NCI-H2196 (cell line): ENCODE data around the gene CD81.
"Not testable (repeated sequence)": the region's sequence is repeated elsewhere in the genome, so short reads cannot be mapped to it uniquely, and the experiment has no call there.

Experiments used
- DNase-seq: peaks from one replicate; lab custom pipeline; 2025; ENCODE audit not compliant: unreplicated experiment; lab: John Stamatoyannopoulos, UW

Gene CD81

DNA sequence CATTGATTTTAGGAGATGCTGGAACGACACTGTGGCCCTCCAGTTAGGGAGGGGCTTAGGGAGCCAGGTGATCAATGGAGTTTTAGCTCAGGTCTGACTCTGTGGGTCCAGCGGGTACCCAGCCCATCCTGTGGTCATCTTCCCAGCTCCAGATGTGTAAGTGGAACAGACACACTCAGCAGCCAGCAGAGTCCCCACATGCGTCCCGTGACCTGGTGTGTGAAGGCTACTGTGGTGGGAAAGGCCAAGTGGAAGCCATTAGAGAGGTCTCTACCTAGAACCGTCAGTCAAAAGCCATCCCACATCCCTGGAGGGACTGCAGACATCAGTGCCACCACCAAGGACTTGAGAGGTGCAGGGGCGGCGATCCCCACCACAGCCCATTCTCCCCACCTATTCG is 19.9 kb upstream of the CD81 start:
- no peak for DNase-seq

- not testable (repeated sequence) for DNase-seq
Observed at GRCh38 chr11:2357651-2358050, 19.5 kb upstream of the CD81 start.

DNA sequence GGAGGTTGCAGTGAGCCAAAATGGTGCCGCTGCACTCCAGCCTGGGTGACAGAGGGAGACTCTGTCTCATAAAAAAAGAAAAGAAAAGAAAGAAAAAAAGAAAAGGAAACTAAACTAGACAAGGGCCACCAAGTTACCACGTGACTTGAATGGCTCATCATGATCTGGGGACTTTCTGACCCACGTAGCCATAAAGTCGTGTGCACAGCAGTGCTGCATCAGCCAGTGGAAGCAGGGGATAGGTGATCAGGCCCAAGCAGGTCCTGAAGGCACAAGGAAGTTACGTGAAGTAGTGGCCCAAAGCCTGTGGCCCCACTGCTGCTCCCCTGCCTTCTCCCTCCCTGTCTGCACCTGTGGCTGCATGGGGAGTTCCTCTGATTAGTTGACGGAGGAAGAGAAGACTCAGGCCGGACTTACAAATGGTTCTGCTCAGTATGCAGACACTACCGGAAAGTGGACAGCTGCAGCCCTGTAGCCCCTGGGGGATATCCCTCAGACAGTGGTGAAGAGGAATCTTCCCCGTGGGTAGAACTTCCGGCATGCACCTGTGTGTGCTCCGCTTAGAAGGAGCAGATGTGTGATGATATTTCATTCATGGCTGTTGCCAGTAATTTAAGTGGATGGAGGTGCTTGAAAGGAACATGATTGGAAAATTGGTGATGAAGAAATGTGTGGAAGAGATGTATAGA is 18.2 kb upstream of the CD81 start:
- no peak for DNase-seq

- no peak for DNase-seq
Observed at GRCh38 chr11:2359557-2359956, 17.6 kb upstream of the CD81 start.

GRCh38 chr11:2360081-2360642 is 16.9 kb upstream of the CD81 start:
- DNase-seq: no peak

GRCh38 chr11:2361565-2361964 is 15.5 kb upstream of the CD81 start:
- DNase-seq: no peak

- DNase-seq: no peak
Observed at GRCh38 chr11:2362414-2362813, 14.7 kb upstream of the CD81 start.

DNA sequence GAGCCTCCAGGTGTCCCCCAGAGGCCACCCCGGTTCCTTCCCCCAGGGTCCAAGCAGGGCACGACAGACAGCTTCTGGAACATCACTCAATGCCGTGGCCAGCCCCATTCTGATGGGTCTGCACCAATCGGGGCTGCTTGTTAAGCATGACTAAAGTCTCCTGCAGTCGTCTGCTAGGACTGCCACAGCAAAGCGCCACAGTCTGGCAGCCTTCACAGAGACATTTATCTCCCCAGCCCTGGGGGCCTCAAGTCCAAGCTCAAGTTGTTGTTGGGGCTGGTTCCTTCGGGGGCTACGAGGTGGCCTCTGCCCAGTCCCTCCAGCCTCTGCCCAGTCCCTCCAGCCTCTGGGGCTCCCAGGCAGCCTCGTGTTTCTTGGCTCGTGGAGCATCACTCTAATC is 14.0 kb upstream of the CD81 start:
- DNase-seq: no peak

DNA sequence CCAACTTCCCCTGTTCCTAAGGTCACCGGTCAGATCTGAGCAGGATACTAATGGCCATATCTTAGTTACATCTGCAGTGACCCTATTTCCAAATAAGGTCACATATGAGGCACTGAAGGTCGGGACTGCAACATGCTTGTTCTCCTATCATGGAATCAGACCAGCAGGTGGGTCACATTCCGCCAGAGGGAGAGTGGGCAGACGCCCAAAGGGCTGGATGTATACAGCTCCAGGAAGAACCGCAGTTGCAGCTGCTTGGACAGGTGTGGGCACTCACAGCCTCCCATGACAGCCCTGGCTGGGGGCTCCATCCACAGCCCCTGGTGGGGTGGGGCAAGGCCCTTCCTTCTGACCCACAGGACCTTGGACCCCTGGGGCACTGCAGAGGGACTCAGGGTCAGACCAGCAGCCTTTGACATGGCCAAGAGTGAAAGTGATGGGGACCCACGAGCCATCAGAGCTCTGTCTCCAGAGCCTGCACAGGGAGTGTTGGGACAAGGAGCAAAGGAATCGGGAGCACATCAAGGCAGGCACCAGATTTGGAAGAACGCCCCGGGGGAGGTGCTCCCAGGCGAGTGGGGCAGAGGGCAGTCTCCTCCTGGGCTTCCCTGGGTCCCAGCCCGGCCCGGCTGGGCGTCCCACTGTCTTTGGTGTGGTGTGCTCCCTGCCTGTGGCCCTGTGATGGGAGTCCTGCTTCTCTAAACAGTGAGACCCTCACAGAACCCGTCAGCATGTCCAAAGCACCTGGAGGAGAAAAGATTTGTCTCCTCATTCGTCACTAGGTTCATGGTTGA is 13.3 kb upstream of the CD81 start:
- DNase-seq: no peak

DNA sequence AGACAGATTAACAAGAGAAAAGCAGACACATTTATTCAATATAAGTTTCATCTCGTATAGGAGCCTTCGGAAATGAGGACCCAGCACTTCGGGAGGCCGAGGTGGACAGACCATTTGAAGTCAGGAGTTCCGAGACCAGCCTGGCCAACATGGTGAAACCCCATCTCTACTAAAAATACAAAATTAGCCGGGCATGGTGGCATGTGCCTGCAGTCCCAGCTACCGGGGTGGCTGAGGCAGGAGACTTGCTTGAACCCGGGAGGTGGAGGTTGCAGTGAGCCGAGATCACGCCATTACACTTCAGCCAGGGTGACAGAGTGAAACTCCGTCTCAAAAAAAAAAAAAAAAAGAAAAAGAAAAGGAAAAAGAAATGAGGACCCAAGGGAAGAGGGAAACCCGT is 12.7 kb upstream of the CD81 start:
- DNase-seq: not testable (repeated sequence)

- DNase-seq: no peak
Observed at GRCh38 chr11:2365571-2366210, 11.4 kb upstream of the CD81 start.

DNA sequence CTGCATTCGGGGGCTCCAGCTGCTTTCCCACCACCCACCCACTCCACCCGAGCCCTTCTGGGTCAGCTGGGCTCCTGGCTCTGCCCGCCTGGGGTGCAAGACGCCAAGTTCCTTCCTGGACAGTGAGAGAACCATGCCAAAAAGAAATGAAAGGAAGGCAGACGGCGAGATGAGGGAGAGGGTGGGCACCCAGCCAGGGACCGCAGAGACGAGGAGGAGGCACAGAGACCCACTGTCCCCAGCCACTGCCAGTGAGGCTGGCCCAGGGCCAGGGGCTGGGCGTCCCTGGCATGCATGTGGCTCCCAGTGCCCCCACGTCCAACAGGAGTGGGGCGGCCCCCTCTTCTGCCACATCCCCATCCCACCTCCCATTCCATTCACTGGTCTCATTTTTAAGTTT is 10.8 kb upstream of the CD81 start:
- DNase-seq: no peak

DNA sequence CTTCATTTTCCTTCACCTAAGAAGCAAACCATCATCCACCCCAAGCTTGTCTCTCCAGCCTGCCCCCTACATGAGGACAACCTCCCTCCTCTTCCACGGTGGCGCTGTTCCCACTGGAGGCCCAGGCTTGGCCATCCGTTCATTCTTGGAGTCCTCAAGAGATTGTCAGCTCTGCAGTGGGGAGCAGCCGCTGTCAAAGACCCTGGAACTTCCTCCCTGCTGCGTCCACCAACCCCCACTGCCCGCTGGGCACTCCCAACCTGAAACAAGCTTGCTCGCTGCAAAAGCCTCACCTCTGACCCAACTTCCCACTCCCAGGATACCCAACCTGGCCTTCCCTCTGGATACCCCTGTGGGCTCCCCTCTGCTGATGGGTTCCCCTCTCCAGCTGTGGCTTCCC is 10.4 kb upstream of the CD81 start:
- no peak for DNase-seq

DNA sequence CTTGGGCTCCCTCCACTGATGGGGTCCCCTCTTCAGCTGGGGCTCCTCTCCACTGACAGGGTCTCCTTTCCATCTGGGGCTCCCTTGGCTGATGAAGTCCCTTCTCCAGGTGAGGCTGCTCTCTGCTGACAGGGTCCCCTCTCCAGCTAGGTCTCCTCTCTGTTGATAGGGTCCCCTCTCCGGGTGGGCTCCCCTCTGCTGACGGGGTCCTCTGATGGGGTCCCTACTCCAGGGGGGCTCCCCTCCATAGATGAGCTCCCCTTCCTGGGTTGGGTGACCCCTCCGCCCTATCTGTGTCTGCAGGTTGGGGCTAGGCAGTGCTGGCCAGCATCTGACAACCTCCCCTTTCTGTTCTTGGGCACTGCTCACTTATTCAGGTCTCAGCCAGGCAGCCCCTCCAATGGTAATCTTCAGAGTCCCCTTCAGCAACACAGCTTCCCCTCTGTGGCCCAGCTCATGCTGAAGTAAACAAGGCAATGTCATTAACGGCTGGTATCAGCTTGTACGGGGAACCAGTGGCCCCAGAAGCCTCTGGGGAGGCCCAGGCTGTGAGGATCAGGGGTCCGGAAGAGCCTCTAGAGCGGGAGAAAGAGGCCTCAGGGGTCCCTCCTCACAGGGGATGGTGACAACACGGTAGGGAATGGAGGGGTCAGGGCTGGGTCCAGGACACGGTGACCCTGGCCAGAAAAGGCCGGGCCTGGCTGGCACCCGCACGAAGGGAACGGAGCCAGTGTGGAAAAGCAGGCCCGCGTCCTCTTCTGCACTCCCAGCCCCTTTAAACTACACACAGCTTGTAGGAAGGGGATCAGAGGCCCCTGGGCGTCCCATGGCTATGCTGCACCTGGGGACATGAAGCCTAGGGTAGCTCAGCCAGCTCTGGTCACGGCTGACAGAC is 9.6 kb upstream of the CD81 start:
- no peak for DNase-seq

GRCh38 chr11:2368178-2368850 is 8.8 kb upstream of the CD81 start:
- no peak for DNase-seq

DNA sequence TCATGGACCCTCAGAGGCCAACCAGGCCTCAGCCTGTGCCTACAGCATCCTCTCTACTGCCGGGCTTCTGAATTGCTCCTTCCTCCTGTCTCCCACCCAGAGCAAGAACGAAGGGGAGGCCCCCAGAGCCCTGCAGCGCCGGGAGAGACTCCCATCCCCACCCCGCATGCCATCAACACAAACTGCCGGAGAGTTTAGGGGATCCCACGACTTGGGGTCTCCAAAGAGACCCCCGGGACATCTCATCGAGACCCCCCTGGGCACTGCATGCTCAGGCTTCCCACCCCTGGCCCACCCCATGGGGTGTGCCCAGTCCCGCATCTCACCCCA is 8.3 kb upstream of the CD81 start:
- DNase-seq: no peak

GRCh38 chr11:2369320-2369719 is 7.8 kb upstream of the CD81 start:
- no peak for DNase-seq

DNA sequence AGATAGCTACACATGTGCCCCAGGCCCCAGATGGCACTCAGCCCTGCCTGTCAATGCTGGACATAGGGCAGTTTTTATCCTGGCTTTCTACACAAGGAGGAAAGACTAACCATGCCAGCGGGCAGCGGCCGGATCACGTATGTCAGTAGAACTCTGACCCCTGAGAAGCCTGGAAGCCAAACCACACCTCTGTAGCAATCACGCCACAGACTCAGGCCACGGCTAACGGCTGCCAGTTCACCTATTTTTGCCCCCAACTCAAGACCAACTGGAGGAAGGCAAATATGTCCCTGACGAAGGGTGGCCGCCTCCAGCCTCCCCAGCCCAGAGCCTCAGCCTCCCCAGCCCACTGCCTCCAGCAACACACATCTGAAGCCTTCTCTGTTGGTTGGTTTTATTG is 7.2 kb upstream of the CD81 start:
- DNase-seq: no peak

DNA sequence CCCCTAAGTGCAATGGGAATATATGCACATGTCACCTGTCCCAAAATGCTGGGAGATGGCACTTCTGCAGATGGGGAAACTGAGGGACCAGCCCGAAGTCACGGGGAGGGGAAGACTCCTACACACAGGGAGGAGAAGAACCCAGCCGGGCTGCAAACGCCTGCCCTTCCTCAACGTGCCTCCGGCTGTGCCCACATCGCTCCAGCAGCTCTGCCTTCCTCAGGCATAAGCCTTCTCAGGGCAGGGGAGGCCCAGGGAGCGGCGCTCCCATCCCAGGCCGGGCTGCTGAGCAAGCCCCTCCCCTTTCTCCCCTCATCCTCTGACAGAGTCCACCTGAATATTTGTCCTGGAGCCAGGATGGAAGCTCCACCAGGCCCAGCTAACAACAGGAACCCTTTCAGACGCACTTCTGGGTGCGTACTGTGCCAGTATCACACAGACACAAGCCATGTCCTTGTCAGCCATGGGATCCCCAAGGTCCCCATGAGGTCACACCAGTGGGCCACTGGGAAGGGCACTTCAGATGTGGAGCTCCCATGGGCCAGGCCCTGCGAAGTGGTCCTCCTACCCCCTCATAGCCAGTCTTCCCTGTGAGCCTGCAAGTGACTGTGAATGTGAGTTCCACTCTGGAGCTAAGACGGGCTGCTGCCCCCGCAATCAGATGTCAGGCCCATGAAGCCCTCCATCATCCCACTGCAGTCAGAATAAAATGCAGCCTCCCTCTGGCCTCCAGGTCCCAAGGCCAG is 2.5 kb upstream of the CD81 start:
- no peak for DNase-seq

DNA sequence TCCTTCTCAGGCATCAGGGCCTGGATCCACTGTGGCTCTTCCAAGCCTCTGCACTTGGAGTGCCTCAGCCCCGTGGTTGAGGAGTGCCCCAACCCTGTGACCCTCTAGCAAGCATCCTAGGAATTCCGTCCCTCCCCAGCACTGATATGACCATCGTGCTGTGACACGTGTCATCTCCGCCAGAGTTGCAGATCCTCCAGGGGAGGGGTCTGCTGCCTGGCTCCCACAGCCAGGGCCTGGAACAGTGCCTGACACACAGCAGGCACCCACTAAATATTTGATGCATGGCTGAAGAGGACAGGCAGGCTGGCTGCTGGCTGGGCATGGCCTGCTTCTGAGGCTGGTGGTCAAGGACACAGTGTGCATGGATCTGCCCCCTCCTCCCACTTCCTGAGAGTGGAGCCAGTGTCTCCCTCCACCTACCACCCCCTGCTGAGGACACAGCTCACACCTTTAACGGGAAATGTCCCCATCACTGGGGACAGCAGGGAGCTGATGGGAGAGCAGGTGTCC is 1.7 kb upstream of the CD81 start:
- DNase-seq: no peak
